SK-N-SH treated with all-trans-retinoic acid at 6 μM for 48 hours (cell line): ENCODE results near the gene CDK5.

Source experiments
- ATAC-seq: fragments of 200-7000 bp; cut with Tn5 transposase; 3 replicates; pipeline ENCODE4 v1.9.1; 2020; ENCODE audit warnings: mild to moderate bottlenecking, moderate library complexity
- ARNTL ChIP-seq: fragments of 450-650 bp; formaldehyde crosslinking; IDR thresholded peaks from 2 replicates; pipeline ENCODE4 v1.5.0; 2020; ENCODE audit warnings: low read depth, mild to moderate bottlenecking, moderate library complexity, borderline replicate concordance
- BACH2 ChIP-seq: fragments of 250-450 bp; sonication (Bioruptor Pico); IDR thresholded peaks from 2 replicates; pipeline ENCODE4 v1.9.0; 2021; ENCODE audit warnings: mild to moderate bottlenecking, borderline replicate concordance
- CSDC2 ChIP-seq: fragments of 250-450 bp; sonication (Bioruptor Pico); IDR thresholded peaks from 2 replicates; pipeline ENCODE4 v1.5.0; 2020; ENCODE audit warnings: mild to moderate bottlenecking, moderate library complexity
- ESRRG ChIP-seq: fragments of 250-450 bp; sonication (Bioruptor Pico); IDR thresholded peaks from 2 replicates; pipeline ENCODE4 v1.6.1; 2021; ENCODE audit warnings: mild to moderate bottlenecking
- GLIS3 ChIP-seq: fragments of 250-450 bp; sonication (Bioruptor Pico); IDR thresholded peaks from 2 replicates; pipeline ENCODE4 v1.5.0; 2020; ENCODE audit warnings: mild to moderate bottlenecking, moderate library complexity
- ISL1 ChIP-seq: fragments of 250-450 bp; sonication (Bioruptor Pico); IDR thresholded peaks from 2 replicates; pipeline ENCODE4 v2.1.2; 2022; ENCODE audit warnings: mild to moderate bottlenecking, moderate library complexity
- OSR1 ChIP-seq: fragments of 250-450 bp; sonication (Bioruptor Pico); IDR thresholded peaks from 2 replicates; pipeline ENCODE4 v1.8.0; 2022; ENCODE audit warnings: moderate library complexity, mild to moderate bottlenecking, inconsistent platforms
- RARB ChIP-seq: fragments of 250-450 bp; sonication (Bioruptor Pico); IDR thresholded peaks from 2 replicates; pipeline ENCODE4 v1.8.0; 2021; ENCODE audit warnings: mild to moderate bottlenecking, moderate library complexity
- SNAI2 ChIP-seq: fragments of 250-450 bp; sonication (Bioruptor Pico); IDR thresholded peaks from 2 replicates; pipeline ENCODE4 v1.5.0; 2020; ENCODE audit warnings: mild to moderate bottlenecking, moderate library complexity
- TCF4 ChIP-seq: fragments of 250-450 bp; sonication (Bioruptor Pico); IDR thresholded peaks from 2 replicates; pipeline ENCODE4 v1.8.0; 2021; ENCODE audit warnings: mild to moderate bottlenecking, moderate library complexity, borderline replicate concordance
- TOX ChIP-seq: fragments of 250-450 bp; sonication (Bioruptor Pico); IDR thresholded peaks from 2 replicates; pipeline ENCODE4 v1.8.0; 2021; ENCODE audit warnings: mild to moderate bottlenecking, moderate library complexity, borderline replicate concordance
- ZC3H10 ChIP-seq: fragments of 250-450 bp; sonication (Bioruptor Pico); IDR thresholded peaks from 2 replicates; pipeline ENCODE4 v1.5.1; 2021; ENCODE audit warnings: mild to moderate bottlenecking, moderate library complexity
- ZFP3 ChIP-seq: fragments of 250-450 bp; sonication (Bioruptor Pico); IDR thresholded peaks from 2 replicates; pipeline ENCODE4 v1.5.0; 2020; ENCODE audit warnings: mild to moderate bottlenecking, moderate library complexity
- ZFP30 ChIP-seq: fragments of 450-650 bp; formaldehyde crosslinking; IDR thresholded peaks from 2 replicates; pipeline ENCODE4 v1.5.0; 2022; ENCODE audit warnings: mild to moderate bottlenecking, moderate library complexity
- ZNF565 ChIP-seq: fragments of 450-650 bp; formaldehyde crosslinking; conservative IDR thresholded peaks from 2 replicates; pipeline ENCODE4 v1.5.0; 2020; ENCODE audit warnings: low read depth, mild to moderate bottlenecking, moderate library complexity
- ZNF70 ChIP-seq: fragments of 450-650 bp; formaldehyde crosslinking; IDR thresholded peaks from 2 replicates; pipeline ENCODE4 v1.5.0; 2020; ENCODE audit warnings: mild to moderate bottlenecking, moderate library complexity
- ZNF8 ChIP-seq: fragments of 450-650 bp; formaldehyde crosslinking; IDR thresholded peaks from 2 replicates; pipeline ENCODE4 v1.5.0; 2020; ENCODE audit warnings: mild to moderate bottlenecking, moderate library complexity
- TF ChIP-seq, protein P1 (sequence below): fragments of 250-450 bp; sonication (Bioruptor Pico); IDR thresholded peaks from 2 replicates; pipeline ENCODE4 v1.5.1; 2020; ENCODE audit warnings: low read depth, mild to moderate bottlenecking, moderate library complexity
- TF ChIP-seq, protein P2 (sequence below): fragments of 250-450 bp; sonication (Bioruptor Pico); IDR thresholded peaks from 2 replicates; pipeline ENCODE4 v1.8.0; 2021; ENCODE audit warnings: low read depth, mild to moderate bottlenecking, moderate library complexity, borderline replicate concordance
- TF ChIP-seq, protein P3 (sequence below): fragments of 250-450 bp; sonication (Bioruptor Pico); IDR thresholded peaks from 2 replicates; pipeline ENCODE4 v1.5.0; 2020; ENCODE audit warnings: mild to moderate bottlenecking, moderate library complexity
- TF ChIP-seq, protein P4 (sequence below): fragments of 250-450 bp; sonication (Bioruptor Pico); IDR thresholded peaks from 2 replicates; pipeline ENCODE4 v1.8.0; 2020; ENCODE audit warnings: mild to moderate bottlenecking, moderate library complexity, borderline replicate concordance

The CDK5 gene

GRCh38 chr7:151094675-151095074 is 37.0 kb upstream of the CDK5 start:
- TF ChIP-seq ZNF70 (CRISPR knock-in tag): no peak
- TF ChIP-seq ZFP3 (CRISPR knock-in tag): no peak
- no peak for TF ChIP-seq ZFP30
- TF ChIP-seq SNAI2 (CRISPR knock-in tag): no peak
- TF ChIP-seq, all 23 proteins: peak for 0

DNA sequence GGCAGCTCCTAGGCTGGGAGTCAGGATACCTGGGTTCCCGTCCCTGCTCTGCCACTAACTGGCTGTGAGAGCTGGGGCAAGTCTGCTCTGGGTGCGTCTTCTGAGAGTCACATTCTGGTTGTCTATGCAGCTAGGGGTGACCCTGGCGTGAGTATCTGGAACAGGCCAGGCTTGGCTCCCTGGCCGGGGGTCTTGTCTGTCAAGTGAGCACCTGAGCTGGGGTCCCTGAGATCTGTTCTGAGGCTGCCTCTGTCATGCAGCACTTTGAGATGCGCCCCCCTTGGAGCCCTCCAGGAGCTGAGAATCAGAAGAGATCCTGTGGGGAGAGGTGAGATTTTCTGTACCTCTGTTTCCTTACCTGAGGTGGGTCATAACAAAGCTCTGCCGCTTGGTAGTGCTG is 36.1 kb upstream of the CDK5 start:
- TF ChIP-seq CSDC2 (CRISPR knock-in tag): no peak
- TF ChIP-seq RARB (CRISPR knock-in tag): no peak
- TF ChIP-seq ZFP30: no peak
- no peak for TF ChIP-seq ZC3H10
- no peak for TF ChIP-seq BACH2
- no peak for TF ChIP-seq ISL1 (CRISPR knock-in tag)
- no peak for TF ChIP-seq ZNF8 (CRISPR knock-in tag)
- TF ChIP-seq ARNTL (CRISPR knock-in tag): no peak
- TF ChIP-seq, protein P1, sequence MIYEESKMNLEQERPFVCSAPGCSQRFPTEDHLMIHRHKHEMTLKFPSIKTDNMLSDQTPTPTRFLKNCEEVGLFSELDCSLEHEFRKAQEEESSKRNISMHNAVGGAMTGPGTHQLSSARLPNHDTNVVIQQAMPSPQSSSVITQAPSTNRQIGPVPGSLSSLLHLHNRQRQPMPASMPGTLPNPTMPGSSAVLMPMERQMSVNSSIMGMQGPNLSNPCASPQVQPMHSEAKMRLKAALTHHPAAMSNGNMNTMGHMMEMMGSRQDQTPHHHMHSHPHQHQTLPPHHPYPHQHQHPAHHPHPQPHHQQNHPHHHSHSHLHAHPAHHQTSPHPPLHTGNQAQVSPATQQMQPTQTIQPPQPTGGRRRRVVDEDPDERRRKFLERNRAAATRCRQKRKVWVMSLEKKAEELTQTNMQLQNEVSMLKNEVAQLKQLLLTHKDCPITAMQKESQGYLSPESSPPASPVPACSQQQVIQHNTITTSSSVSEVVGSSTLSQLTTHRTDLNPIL (CRISPR knock-in tag): no peak
- TF ChIP-seq, protein P2, sequence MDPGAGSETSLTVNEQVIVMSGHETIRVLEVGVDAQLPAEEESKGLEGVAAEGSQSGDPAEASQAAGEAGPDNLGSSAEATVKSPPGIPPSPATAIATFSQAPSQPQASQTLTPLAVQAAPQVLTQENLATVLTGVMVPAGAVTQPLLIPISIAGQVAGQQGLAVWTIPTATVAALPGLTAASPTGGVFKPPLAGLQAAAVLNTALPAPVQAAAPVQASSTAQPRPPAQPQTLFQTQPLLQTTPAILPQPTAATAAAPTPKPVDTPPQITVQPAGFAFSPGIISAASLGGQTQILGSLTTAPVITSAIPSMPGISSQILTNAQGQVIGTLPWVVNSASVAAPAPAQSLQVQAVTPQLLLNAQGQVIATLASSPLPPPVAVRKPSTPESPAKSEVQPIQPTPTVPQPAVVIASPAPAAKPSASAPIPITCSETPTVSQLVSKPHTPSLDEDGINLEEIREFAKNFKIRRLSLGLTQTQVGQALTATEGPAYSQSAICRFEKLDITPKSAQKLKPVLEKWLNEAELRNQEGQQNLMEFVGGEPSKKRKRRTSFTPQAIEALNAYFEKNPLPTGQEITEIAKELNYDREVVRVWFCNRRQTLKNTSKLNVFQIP: no peak
- TF ChIP-seq ESRRG (CRISPR knock-in tag): no peak
- TF ChIP-seq OSR1: no peak
- TF ChIP-seq TOX (CRISPR knock-in tag): no peak
- no peak for TF ChIP-seq ZFP3 (CRISPR knock-in tag)
- TF ChIP-seq ZNF565 (CRISPR knock-in tag): no peak
- TF ChIP-seq, protein P3, sequence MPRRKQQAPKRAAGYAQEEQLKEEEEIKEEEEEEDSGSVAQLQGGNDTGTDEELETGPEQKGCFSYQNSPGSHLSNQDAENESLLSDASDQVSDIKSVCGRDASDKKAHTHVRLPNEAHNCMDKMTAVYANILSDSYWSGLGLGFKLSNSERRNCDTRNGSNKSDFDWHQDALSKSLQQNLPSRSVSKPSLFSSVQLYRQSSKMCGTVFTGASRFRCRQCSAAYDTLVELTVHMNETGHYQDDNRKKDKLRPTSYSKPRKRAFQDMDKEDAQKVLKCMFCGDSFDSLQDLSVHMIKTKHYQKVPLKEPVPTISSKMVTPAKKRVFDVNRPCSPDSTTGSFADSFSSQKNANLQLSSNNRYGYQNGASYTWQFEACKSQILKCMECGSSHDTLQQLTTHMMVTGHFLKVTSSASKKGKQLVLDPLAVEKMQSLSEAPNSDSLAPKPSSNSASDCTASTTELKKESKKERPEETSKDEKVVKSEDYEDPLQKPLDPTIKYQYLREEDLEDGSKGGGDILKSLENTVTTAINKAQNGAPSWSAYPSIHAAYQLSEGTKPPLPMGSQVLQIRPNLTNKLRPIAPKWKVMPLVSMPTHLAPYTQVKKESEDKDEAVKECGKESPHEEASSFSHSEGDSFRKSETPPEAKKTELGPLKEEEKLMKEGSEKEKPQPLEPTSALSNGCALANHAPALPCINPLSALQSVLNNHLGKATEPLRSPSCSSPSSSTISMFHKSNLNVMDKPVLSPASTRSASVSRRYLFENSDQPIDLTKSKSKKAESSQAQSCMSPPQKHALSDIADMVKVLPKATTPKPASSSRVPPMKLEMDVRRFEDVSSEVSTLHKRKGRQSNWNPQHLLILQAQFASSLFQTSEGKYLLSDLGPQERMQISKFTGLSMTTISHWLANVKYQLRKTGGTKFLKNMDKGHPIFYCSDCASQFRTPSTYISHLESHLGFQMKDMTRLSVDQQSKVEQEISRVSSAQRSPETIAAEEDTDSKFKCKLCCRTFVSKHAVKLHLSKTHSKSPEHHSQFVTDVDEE (CRISPR knock-in tag): no peak
- no peak for TF ChIP-seq SNAI2 (CRISPR knock-in tag)
- TF ChIP-seq, protein P4, sequence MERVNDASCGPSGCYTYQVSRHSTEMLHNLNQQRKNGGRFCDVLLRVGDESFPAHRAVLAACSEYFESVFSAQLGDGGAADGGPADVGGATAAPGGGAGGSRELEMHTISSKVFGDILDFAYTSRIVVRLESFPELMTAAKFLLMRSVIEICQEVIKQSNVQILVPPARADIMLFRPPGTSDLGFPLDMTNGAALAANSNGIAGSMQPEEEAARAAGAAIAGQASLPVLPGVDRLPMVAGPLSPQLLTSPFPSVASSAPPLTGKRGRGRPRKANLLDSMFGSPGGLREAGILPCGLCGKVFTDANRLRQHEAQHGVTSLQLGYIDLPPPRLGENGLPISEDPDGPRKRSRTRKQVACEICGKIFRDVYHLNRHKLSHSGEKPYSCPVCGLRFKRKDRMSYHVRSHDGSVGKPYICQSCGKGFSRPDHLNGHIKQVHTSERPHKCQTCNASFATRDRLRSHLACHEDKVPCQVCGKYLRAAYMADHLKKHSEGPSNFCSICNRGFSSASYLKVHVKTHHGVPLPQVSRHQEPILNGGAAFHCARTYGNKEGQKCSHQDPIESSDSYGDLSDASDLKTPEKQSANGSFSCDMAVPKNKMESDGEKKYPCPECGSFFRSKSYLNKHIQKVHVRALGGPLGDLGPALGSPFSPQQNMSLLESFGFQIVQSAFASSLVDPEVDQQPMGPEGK (CRISPR knock-in tag): no peak
- ATAC-seq: no peak

More at GRCh38 chr7:151094675-151095074, 37.0 kb upstream of the CDK5 start:
- no peak for ATAC-seq

DNA sequence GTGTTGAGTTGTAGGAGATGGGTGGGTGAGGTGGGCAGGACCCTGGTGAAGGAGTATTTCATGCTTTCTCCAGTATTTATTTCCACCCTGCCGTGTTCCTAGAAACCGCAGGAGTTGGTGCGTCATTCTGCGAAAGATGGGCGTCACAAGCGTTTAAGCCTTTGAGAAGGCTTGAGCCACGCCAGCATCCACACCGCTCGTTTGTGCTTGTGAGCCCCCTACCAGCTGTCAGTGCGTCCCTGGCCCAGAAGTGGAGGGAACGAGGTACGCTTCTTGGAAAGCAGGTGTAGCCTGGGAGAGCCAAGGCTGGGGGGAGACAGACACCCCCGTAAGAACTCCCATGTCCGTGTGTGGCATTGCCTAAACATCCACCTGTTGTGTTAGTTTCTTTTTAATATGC is 34.3 kb upstream of the CDK5 start:
- ATAC-seq: no peak
- TF ChIP-seq ISL1 (CRISPR knock-in tag) (no peak), ZNF565 (CRISPR knock-in tag) (no peak)
- TF ChIP-seq, protein P1 (CRISPR knock-in tag): no peak

DNA sequence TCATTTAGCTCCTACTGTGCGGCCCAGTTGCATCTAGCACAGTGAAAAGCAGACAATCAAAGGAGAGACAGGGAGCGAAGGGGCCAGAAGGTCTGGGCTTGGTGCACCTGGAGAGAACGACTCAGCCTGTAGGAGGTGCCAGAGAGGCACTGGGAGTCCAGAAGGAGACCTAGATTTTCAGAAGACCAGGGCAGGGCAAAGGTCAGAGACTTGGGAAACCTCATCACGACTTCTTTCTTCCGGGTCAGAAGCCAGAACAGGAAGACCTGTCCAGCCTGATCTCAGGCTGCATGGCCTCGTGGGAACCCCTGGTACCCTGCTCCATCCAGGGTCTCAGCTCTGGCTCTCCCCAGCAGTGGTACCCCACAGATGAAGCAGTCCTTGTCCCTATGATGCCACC is 33.7 kb upstream of the CDK5 start:
- no peak for ATAC-seq
- TF ChIP-seq RARB (CRISPR knock-in tag): no peak
- TF ChIP-seq TCF4: no peak
- TF ChIP-seq ZNF8 (CRISPR knock-in tag): no peak
- no peak for TF ChIP-seq ZNF70 (CRISPR knock-in tag)
- no peak for TF ChIP-seq SNAI2 (CRISPR knock-in tag)
- TF ChIP-seq, protein P3 (CRISPR knock-in tag): no peak
- TF ChIP-seq ZC3H10: no peak
- TF ChIP-seq, protein P1 (CRISPR knock-in tag): no peak
- no peak for TF ChIP-seq ZNF565 (CRISPR knock-in tag)
- TF ChIP-seq OSR1: no peak
- no peak for TF ChIP-seq GLIS3 (CRISPR knock-in tag)
- TF ChIP-seq ARNTL (CRISPR knock-in tag): no peak
- TF ChIP-seq ZFP30: no peak
- no peak for TF ChIP-seq TOX (CRISPR knock-in tag)
- TF ChIP-seq ZFP3 (CRISPR knock-in tag): no peak
